GM21529 (cell line): Measurements from ENCODE around the gene SLC30A1.
"Not testable (repeated sequence)": the region's sequence is repeated elsewhere in the genome, so short reads cannot be mapped to it uniquely, and the experiment has no call there.

Experiments used
- ATAC-seq: cut with Tn5 transposase; IDR thresholded peaks from one replicate; pipeline ENCODE4 v1.9.1; 2021; ENCODE audit not compliant: unreplicated experiment

SLC30A1 gene

DNA sequence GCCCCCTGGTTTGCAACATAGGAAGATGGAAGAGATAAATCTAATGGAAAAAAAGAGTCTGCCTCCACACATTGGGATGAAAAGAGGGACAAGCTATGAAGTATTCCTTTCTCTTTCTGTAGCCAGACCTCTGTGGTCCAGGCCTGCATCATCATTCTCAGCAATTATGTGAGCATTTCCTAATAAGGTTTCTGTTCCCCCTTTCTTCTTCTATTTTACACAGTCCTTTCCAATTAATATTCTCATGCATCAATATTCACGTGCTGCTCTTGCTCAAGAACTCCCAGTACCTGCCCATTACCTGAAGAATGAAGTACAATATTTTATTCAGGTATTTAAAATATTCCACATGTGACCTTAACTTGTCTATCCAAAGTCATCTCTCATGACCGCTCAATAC is 8.2 kb upstream of the SLC30A1 start:
- no peak for ATAC-seq

DNA sequence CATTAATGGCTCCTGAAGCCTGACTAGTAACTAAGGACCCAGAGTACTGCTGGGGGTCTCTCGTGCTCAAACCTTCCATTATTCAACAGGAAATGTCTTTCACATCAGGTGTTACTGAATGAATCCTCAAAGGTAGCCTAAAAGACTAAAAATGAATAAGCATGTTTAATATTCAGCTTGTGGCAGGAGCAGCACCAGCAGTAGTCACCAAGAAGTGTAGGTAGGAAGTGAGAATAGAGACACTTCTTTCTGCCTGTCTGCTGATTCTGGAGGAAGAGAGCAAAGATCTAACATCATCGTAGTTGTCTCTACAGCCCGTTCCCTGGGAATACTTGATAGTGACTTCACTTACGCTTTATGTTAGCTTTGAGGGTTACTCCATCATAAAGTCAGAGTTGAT is 7.6 kb upstream of the SLC30A1 start:
- ATAC-seq = no peak

DNA sequence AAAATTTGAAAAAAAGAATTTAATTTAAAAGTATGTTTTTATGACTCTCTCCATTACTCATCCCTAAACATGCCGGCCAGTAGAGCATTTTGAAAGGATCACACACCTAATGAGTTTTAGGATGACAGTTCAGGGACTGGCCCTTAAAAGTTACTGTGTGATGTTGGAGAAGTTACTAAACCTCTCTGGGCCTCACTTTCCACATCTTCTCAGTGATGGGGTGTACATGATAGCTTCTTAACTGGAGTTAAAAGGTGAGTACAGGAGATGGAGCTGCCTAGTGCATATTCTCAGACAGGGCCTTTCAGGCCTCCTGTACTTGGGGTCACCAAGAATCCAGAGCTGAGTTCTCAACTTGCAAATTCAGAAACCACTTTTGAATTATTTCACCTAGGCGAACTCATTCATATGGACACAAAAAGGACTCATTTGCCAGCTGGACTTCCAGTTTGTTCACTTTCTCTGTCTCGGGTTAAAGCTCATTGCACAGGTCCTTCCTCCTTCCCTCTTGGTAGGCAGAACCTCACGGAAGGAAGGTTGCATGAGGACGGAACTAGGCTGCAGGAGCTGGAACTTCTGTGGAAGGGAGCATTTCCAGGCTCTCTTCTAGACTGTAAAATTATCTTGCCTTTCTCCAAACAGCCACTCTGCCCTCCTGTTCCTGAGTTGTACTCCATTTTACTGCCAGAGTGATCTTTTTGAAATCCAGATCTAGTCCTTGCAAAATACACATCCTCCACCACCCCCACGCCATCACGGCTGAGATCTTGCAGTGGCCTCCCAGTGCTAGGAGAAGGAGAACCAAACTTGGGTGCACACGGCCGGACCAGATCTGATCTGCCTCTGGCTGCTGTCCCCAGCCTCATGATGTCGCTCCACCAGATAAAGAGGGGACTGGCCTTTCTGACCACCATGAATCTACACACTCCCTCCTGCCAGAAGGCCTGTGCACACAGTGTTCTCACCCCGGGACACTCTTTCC is 4.3 kb upstream of the SLC30A1 start:
- ATAC-seq = no peak

DNA sequence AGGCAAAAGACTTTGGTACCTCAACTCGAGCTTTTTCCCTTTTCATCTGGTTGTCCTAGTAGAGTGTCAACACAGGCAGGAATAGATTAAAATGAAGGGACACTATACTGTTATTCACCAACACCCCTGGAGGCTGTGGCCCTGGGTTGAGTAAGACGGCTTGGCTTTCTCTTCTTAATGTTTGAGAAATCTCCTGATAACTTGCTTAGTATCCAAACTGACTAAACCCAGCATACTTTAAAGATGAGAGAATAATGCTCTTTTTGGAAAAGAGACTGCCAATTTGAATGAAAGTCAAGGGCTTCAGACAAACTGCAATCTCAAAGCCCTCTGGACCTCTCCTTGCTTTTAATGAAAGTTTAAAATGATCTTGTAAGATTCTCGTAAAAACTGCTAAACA is 2.6 kb upstream of the SLC30A1 start:
- no peak for ATAC-seq

DNA sequence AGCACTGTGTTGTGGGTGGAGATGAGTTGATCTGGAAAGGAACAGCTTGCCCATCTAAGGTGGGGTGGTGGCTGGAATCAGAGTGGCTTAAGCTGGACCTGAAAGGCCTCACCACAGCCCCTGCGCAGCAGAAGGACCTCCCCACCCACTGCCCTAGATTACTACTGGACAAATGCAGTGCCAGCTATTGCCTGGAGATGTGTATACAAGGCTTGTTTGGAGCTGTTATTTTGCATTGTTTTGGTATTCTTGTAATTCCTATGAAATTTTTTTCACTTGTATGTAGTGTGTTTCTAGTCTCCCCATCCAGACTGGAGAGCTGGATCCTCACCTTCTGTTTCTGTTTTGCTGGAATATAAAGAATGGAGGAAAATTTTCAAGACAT is 1.3 kb upstream of the SLC30A1 start:
- no peak for ATAC-seq

DNA sequence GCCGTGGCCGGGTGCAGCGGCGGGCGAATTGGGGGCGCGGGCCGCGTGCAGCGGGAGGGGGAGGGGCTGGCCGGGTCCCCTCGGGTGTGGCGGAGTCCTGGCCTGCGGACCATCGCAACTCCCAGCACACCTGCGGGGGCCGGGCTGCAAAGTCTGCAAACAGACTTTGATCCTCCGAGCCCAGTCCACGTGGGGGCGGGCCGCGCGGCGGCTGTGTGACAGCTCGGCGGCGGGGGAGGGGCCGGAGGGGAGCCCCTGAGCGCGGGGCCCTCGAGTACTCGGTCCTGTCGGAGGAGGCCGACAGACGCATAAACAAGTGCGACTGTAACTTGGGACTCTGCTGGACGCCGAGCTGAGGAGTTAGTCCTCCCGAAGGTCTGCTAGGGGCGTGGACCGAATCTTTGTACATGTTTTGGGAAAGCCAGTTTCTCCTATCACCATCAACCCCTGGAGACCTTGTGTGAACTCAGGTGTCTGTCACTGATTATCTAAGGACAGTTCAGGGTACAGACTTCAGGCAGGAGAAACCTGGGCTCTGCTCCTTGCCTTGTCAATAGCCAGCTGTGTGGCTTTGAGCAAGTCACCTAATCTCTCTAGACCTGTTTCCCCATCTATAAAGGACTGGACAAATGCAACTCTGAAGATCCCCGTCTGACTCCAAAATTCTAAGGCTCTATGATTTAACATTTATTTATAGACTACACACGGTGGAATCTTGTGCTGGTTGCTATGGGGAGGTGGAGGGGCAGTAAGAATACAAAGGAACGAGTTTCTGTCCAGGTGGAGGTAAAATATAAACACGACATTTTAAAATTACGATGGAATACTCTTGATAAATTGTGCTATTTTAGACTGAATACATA is 710 bp upstream of the SLC30A1 start:
- ATAC-seq = peak; percentile 43

DNA sequence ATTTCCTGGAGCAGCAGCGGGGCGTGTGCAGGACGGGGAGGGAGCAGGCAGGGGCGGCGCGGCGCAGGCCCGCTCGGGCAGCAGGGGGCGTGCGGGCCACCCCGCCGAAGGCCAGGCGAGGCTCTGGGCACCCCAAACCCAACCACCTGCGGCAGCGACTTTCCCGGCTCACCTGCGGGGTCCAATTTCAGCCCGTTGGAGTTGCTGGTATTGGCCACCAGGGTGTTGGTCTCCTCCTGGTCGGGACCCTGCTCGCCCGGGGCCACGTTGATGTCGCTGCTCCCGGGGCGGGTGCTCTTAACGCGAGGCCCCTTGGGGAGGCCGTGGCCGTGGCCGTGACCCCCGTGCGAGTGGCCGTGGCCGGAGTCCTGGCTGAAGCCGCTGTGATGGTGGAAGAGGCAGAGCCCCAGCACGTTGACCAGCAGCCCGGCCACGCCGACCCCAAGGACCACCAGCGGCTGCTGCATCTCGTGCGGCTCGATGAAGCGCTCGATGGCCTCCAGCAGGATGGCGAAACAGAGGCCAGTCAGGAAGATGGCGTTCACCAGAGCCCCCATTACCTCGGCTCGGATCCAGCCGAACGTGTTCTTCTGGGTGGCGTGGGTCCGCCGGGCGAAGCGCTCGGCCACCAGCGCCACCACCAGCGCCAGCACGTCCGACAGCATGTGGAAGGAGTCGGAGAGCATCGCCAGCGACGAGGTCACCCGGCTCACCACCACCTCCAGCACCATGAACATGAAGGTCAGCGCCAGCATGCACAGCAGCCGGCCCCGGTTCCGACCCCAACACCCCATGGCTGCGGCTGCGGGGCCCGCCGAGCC is 932 bp downstream of the SLC30A1 start:
- peak; percentile 40 for ATAC-seq

DNA sequence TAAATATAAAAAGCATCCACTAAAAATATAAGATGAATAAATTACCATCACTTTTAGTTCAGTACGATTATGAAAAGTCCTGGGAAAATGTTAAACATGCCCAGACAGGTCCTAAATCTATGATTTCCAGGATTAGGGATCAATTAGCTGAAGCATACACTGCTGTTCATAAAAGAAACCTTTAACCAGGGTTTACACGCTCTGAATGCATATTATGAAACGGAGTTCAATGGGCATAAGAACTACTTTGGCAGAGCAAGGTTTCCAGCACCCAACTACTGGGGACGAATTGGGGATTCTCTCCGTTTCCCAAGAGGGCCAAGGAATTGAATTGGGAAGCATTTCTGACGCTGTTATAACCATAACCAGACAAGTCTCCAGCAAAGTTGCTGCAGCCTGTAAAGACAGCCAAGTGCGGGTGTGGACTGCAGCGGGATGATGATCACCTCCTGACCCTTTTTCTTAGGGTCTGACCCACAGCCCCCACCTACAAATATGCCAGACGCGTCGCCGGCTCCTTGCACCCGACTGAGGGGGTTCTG is 1.6 kb downstream of the SLC30A1 start:
- ATAC-seq = no peak

DNA sequence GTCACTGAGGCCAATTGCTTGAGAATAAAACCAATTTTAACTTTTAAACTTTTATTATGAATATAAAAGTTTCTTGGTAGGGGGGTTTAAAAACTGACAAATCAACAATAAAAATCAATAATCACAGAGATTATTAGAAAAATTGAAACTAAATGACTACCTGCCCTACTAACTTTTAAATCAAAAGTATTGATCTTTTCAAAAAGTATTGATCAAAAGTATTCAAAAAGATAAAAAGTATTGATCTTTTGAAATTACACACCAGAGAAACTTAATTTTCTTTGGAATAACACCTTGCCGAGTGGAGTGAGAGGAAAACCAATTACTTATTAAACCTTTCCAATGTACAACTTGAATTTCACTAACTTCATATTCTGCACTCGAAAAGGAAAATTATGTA is 2.2 kb downstream of the SLC30A1 start:
- ATAC-seq = no peak

DNA sequence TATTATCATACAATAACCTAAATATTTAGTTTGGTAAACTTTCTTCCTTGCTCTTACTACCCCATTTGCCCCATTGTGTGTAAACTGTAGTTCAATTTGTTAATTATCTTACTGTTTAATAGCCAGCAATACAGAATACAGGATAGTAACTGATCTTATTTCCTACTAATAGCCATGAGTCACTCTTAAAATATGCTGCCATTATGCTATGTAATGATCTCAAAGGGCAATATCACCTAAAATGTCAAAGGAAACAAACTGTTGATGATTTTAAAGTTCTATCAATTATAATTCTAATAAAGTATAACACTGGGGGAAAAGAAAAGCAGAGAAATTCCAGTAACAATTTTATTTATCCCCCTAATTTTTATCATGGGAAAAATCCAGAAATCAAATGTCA is 4.3 kb downstream of the SLC30A1 start:
- ATAC-seq = no peak

DNA sequence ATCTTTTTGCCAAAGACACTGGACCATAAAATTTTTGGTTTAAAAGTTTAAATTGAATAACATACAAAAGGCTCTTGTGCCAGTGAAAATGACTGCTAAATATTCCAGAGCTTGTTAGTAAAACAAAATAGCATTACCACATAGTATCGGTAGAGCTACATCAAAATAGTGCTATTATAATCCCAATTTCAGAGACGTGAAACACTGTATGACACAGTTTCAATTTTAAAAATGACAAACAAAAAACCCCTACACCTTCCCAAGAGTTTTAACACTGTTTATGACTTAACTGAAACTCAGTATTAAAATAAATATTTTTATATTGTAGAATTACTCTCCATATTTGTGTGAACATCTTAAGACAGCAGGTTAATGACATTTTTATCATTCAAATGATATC is 7.0 kb downstream of the SLC30A1 start:
- ATAC-seq = no peak

DNA sequence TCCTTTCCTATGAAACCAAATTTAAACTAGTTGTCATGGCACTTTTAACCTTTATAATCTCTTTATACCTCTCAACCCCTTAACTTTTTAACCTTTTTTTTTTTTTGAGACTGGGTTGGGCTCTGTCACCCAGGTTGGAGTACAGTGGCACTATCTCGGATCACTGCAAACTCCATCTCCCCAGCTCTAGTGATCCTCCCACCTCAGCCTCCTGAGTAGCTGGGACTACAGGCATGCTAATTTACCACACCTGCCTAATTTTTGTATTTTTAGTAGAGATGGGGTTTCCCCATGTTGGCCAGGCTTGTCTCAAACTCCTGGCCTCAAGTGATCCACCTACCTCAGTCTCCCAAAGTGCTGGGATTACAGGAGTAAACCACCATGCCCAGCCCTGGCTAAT is 8.6 kb downstream of the SLC30A1 start:
- not testable (repeated sequence) for ATAC-seq

DNA sequence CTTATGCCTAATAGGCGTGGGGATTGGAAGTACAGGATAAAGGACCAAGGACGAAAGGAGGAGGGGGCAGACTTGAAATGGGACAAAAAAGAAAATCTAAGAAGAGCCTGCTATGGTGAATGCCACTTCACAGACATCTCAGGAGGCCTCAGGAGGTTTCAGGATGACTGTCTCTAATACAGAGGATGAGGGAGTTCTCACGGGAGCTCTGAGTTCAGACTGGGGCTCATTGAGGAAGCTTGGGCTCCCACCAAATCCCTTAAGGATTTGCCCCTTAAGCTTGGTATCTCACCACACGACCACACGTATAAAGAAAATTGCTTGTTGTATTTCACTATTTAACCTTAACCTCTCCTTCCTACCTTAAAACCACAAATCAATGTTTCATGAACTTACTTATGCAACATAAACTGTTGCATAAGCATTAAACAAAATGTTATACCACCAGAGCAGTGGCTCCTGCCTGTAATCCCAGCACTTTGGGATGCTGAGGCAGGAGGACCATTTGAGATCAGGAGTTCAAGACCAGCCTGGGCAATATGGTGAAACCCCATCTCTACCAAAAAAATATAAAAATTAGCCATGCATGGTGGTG is 12.4 kb downstream of the SLC30A1 start:
- peak; percentile 97 for ATAC-seq

DNA sequence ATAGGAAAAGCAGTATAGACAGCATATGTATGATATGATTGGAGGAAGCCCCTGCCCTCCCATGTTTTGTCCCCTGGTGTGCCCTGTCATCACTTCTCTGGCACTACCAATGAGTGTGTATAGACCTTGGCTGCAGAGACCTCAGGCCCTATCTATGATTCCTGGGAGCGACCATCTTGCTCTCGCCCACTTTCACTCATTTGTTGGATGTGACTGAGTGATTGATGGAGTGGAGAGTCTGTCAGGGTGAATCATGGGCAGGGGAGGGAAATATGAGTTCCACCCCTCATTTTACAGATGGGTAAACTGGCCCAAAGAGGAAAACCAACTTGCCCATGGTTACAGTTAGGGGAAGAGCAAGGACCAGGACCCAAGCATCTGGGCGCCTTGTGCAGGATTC is 14.9 kb downstream of the SLC30A1 start:
- ATAC-seq = no peak

DNA sequence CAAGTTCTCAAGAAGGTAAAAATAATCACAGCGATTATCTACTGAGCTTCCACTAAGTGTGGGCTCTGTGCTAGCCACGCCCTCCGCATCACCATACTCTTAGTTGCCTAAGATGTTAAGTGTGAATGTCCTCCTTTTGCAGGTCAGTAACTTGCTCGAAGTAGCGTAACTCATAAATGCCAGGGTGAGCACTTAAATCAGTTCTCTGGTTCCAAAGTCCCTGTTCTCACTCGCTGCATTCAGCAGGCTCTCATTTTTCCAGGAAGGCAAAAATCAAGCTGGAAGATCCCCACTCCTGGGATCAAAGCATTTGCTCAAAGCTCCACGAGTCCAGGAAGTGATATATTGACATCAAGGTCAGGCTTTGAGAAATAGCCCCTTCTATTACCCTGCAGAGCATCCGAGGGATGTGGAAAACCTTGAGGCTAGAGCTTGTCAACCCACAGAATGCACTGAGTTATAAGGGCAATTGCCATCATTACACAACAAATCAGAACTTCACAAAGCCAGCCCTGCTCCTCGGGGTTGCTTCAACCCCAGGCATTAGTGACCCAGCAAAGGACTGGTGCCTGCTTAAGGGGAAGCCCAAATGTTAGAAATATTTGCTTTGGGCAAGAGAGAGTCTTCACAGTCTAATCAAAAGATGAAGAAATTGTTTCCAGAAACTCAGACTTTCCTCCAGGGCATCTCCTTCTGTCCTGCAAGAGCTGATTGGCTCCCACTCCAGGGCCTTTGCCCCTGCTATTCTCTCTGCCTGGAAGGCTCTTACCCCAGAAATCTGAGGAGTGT is 19.5 kb downstream of the SLC30A1 start:
- no peak for ATAC-seq

DNA sequence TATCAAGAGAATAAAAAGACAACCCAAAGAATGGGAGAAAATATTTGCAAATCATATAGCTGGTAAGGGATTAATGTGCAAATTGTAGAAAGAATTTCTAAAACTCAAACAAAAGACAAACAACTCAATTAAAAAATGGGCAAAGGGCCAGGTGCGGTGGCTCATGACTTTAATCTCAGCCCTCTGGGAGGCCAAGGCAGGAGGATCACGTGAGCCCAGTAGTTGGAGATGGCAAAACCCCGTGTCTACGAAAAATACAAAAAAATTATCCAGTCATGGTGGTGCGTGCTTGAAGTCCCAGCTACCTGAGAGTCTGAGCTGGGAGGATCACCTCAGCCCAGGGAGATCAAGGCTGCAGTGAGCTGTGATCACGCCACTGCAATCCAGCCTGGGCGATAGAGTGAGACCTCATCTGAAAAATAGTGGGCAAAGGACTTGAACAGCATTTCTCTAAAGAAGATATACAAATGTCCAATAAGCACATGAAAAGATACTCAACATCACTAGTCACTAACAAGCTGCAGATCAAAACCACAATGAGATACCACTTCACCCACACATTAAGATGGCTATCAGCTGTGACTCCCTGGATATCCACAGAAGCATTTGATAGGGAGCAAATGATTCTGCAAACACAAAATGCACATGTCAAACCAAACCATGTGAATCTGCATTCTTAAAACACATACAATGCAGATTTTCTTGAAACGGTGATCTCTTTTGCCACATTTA is 20.9 kb downstream of the SLC30A1 start:
- ATAC-seq = no peak

DNA sequence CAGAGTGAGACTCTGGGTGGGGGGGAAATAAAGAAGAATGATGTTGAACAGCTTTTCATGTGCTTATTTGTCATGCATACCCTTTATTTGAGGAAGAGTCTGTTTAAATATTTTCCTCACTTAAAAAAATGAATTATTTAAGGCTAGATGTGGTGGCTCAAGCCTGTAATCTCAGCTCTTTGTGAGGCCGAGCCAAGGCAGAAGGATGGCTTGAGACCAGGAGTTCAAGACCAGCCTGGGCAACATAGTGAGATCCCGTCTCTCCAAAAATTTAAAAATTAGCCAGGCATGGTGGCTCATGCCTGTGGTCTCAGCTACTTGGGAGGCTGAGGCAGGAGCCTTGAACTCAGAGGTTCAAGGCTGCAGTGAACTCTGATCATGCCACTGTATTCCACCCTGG is 25.4 kb downstream of the SLC30A1 start:
- ATAC-seq = no peak

DNA sequence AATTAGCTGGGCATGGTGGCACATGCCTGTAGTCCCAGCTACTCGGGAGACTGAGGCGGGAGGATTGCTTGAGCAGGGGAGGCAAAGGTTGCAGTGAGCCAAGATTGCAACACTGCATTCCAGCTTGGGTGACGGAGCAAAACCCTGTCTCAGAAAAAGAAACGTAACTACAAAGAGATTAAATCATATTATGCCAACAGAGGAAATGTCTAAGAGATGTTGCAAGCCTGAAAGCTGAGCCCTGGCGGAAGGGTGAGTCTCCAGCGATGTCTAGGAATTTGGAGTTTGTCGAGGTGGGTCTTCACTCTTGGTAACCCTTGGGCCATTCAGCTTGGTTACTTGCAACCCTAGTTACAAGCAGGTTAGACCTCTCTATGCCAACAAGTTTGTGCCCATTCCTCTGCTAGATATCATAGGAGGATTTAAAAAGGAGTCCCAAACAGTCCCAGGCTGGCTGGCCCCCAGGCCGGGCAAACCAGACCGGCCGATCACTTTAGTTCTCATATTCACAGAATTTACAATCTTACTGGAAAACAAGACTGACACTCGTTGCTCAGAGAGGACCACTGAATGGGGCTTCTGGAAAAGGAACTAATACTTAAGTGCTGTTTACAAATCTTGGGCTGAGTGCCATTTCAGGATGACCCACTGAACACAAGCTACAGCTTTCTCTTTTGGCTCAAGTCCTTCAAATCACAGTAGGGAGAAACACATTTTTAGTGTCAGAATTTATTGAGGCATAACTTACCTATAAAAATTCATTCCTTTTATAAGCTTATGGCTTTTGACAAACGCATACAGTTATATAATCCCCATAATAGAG is 27.1 kb downstream of the SLC30A1 start:
- no peak for ATAC-seq
